NCI-H526 treated with DMSO at 0.1 percent for 48 hours (cell line): ENCODE data around the gene LRP1B.

Experiments
- DNase-seq: peaks from one replicate; lab custom pipeline; 2025; lab: John Stamatoyannopoulos, UW

Gene LRP1B

GRCh38 chr2:141513853-141514252 lies 617.0 kb downstream of the LRP1B start:
- no peak for DNase-seq

DNA sequence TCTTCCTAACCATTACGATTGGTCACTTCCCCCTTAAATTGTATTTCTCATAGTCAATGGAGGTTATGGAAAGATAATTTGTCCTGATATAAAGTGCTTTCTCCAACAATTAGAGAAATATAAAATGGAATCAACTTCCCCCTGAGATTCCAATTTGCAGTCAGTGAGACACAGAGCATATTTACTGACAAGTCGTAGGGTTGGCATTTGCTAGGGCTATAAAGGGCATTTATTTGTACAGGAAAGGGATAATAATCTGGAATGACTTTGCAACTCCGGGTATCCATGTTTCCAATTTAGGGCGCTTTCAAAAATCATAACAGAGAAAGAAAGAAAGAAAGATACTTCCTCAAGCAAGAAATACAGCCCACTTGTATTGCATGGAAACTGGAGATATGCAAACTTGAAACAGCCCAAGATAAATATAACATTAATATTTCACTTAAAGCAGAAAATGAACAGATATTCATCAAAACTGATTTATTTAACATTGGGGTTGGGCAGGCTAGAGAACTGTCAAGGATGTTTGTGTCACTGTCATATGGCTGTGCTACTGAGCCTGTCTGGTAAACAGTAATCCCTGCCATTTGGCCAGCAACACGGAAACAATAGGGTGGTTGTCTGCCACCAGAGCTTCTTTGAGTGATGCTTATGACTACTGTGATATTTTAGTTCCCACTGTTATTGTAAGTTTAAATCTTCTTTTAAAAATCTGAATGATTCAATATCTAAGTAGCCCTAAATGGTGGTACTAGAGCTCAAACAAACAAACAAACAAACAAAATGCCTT lies 621.8 kb downstream of the LRP1B start:
- DNase-seq = no peak

- DNase-seq = no peak
Observed at GRCh38 chr2:141508086-141508752, 622.6 kb downstream of the LRP1B start.

DNA sequence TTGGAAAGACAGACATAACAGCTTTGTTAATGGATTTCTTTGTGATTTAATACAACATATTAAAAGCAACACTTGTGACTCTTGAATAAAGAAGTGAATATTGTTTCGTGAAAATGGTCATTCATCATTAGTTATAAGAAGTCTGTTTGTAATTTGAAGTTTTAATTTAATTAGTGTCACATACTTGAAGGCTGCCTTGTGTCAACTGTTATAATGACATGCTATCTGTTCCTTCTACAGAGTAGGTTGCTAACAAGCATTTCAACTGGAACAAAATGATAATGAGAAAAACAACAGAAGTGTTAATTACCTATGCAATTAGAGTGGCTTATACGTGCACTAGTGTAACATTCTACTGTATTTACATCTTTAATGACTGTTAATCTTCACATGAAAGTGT lies 624.7 kb downstream of the LRP1B start:
- no peak for DNase-seq

DNA sequence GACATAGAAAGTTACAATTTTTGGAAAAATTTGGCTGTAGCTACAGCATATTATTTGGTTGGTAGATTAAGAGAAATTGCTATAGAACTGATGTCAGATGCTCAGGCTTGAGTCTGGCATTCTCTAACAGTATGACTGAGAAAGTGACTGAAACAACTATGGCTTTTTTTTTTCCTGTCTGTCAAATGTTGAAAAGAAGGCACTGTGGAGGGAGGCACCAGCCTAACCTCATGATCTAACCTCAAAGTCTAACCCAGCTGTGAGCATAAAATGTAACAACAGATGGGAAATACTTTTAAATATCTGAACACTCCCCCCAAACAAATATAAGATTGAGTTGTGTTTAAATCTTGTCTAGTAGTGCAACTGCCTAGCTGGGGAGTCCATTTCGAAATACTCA lies 629.1 kb downstream of the LRP1B start:
- DNase-seq = no peak

GRCh38 chr2:141499123-141499522 lies 631.7 kb downstream of the LRP1B start:
- DNase-seq = no peak

DNA sequence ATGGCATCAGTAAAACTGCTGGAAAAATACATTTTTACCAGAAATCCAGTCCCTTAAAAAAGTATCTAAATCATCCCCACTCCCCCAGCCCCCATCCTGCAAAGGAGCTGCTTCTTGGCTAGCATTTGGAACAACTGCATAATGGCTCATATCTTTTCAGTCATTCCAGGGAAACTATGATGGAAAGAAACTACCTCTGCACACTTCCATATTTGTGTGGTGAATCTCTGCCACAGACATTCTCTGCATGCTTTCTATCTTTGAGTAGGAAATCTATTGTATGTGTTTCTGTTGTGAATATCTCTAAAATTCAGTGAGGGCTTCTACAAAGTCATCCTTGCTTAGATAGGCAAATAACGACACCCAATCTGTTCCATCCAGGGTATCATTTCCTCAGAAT lies 632.3 kb downstream of the LRP1B start:
- DNase-seq = no peak

DNA sequence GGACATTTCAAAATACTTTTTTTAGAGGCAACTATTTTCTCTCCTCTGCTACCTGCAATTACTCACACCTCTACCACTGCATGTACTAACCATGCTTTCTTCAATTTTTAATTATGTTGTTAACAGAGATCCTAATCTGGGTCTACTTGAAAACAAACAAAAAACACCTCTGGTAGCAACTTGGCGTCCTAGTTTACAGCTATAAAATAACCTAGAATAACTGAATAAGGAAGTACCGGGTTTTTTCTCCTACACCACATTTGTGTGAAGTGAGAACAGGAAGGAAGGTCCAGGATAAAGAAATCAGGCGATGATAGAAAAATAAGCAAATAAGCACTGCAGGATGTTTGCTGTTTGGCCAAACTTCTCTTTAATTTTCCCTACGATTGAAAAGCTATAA lies 633.5 kb downstream of the LRP1B start:
- DNase-seq = no peak

DNA sequence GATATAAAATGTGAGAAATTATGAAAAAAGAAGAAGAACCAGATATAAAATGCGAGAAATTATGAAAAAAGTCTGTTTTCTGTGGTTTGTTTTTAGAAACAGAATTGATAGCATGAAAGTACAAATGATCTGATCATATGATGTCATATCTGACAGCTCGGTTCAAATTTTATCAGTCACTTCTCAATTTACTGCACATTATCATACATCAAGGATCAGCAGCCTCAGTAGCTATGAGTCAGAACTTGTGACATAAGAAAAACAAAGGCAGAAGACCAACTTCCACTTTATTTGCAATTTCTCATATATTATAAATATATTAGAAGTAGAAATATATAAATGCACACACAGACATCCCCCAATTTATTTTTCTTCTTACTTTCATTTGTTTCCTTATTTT lies 634.0 kb downstream of the LRP1B start:
- DNase-seq = no peak

GRCh38 chr2:141493936-141494335 lies 636.9 kb downstream of the LRP1B start:
- no peak for DNase-seq

DNA sequence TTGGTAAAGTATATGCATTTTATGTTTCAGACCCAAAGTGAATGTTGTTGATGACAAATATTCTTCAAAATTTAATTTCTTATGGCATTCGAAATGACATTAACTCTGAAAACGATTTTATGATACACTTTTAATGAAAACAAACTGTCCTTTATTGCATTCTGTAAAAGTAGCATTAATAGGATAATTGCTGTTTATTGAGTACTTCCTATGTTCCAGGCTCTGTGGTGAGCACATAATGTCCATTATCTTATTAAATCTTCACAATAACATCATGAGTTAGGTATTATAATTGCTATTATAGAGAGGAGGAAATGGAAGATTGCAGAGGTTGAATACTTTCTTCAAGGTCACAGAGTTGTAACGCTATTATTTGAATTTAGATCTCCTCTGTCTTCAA lies 638.0 kb downstream of the LRP1B start:
- DNase-seq = no peak

DNA sequence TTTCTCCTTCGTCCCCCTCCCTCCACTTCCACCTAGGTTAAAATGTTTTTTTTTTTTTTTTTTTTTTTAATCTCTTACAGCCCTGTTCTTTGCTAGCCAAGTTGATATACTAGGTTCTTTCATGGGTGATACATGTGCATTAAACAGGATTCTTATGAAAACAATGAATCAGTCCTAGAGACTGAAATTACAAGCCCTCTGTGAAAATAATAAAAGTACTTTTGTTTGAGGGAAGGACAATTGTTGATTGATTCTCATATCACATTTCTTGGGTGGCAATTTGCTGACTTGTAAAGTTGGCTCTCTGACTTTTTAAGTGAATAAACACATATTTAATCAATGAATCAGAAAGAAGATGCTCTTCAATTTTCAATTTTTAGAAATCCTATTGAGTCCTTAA lies 639.9 kb downstream of the LRP1B start:
- DNase-seq = no peak

- DNase-seq = no peak
Observed at GRCh38 chr2:141482697-141483096, 648.1 kb downstream of the LRP1B start.

DNA sequence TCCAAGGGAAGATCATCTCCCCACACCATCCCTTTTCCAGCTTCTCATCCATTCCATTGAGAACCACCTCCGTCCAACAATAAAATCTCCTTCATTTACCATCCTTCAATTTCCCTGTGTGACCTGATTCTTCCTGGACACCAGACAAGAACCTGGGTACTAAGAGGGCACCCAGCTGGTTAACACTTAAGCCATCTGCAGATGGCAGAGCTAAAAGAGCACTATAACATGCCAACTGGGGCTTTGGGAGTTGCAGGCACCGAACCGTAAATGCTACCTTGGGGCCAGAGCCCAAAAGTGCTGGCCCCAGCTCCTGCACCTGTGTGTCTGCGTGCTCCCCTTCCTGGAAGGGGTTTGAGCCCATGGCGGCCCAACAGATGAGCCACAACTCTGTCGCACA lies 655.0 kb downstream of the LRP1B start:
- DNase-seq = no peak

GRCh38 chr2:141468761-141469160 lies 662.1 kb downstream of the LRP1B start:
- no peak for DNase-seq

DNA sequence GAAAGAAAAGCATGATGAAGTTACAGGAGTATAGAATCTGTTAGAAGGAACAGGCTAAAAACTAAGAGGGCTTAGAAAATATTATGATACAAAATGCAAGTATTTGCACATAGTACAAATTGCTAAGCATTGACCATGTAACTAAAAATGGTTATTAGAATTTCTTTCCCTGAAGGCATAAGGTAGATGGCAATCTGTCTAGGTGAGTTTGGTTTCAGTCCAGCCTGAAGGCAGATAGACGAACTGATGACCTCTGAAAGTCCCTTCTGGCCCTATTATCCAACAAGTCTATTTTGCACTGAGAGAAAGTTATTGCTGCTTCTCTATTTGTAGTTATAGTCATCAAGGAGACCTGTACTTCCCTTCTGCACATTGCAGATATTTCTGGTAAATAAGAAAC lies 663.5 kb downstream of the LRP1B start:
- DNase-seq = no peak

DNA sequence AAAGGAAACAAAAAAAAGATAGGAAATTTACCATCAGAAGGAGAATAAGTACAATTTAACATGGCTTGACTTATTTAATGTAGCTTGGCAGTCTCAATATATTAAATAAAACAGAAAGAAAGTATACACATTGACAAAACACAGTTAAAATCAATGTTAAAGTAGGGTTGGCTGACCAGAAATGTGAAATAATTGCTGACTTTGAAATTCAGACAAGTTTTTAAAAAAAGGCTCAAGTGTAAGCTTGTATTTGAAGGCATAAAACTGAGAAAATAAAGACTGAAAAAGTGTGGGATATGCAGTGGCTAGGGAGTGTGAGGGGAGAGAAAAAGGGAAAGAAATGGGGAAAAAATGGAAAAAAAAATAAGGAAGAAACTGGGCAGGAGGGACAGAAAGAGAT lies 665.8 kb downstream of the LRP1B start:
- DNase-seq = no peak

DNA sequence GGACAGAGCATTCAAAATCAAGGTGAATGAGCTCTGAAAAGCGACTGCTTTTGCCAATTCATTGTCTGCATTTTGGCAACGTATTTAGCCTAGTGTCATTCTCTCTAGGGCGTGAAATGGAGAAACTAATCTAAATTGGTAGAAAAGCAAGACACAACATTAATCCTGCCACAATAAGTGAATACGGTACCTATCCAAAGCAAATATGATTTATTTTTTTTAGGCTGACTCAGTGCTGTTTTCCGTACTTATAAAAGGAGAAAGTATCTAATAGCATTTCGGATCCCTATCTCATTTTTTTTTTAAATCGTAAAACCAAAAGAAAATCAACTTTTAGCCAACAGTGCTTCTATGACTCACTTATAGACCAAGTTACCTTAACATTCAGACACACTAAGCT lies 672.5 kb downstream of the LRP1B start:
- DNase-seq = no peak

- no peak for DNase-seq
Observed at GRCh38 chr2:141455877-141456276, 674.9 kb downstream of the LRP1B start.

DNA sequence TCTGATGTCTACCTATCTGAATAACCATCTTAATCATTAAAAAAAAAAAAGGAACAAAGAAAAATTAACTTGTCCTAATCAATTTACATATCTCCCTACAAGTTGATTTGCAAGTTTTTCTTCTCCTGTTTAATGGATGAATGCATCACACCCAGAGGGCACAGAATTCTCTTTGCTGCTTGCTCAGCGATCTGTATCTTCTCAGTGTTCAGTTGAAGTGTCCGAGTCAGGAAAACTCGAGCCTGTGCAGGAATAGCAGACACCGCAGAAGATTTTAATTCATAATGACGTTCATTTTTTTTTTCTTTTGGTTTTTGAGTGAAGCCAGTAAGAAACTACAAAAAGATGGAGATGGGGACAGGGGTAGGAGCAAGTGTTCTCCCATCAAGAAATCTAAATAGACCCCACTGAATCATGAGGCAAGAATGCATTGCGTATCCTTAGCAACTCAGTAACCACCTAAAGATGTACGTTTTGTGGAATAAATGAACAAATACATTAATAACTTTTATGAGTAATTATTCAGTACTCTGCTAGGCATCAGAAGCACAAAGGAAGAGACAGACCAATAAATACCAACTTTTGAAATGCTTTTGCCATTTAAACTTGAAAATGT lies 675.5 kb downstream of the LRP1B start:
- peak; percentile 30 for DNase-seq

GRCh38 chr2:141440072-141440635 lies 690.7 kb downstream of the LRP1B start:
- DNase-seq = no peak

DNA sequence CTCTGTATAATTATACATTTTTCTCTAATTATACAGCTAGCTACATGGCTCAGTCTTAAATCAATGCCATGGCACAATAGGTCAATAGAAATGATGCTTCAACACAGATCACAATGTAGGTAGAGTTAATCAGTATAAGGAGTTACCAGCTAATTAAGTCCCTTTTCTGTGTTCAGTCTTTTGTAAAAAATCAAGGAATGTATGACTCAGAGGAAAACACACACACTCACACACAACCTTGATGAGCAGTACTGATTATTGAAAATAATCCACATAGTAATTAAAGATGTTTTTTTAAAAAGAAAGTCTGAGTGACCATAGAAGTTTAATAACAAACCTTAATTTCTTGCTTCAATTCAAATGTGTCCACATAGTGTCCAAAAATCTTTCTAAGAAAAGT lies 691.3 kb downstream of the LRP1B start:
- DNase-seq = no peak

DNA sequence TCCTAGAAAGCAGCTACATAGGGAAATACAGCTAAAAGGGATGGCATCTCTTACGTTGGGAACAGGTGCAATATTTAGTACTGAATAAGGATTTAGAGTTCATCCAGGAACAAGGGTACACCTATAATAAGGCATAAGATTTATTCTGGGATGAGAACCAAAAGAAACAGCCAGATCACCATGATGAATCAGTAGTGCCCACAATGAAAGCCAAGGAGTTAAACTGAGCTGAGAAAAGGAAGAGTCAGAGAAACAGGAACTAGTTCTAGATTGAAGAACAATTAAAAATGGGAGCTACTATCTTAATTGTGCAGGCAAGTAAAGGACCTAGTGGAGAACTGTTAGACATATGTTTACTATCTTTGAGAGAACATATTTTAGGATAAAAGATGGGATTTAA lies 692.3 kb downstream of the LRP1B start:
- no peak for DNase-seq
